K562 (cell line): ENCODE measurements around the gene DAB2. TPM values are rescaled to one million over a fixed set of nuclear protein-coding genes. Genes with fewer than 3 reads are reported as not detected.

ENCODE experiments used
- ATAC-seq: fragments of 200-7000 bp; cut with Tn5 transposase; 3 replicates; pipeline ENCODE4 v1.9.1; 2020; ENCODE audit warnings: moderate library complexity
- BruUV-seq: library from RNA; stranded (reverse); fragments of 400-500 nt; replicated peaks from 2 replicates; lab custom pipeline; 2021; lab: Mats Ljungman, UMichigan
- CTCF ChIA-PET: fragments of 300-600 bp; formaldehyde crosslinking; extraction: SDS; loops from one replicate; lab custom pipeline; 2021; ENCODE audit warnings: low intra/inter-chr PET ratio; lab: Yijun Ruan, JAX
- POLR2A ChIA-PET: fragments of 300-600, 350-650 bp; sonication (Branson Sonifier 250); formaldehyde crosslinking; extraction: SDS; loops from one replicate; lab custom pipeline; 2021; ENCODE audit warnings: antibody characterized with exemption, inconsistent platforms; lab: Yijun Ruan, JAX
- DNase-seq, 4 experiments: peaks; one replicate each; pipeline versions ENCODE4 v3.0.0 to v3.0.0-alpha.2; 2011 to 2018; ENCODE audit warnings: low spot score in 3 of 4, mixed read lengths in 3 of 4; ENCODE audit errors: extremely low read depth in 1 of 4
- FAIRE-seq: peaks from 2 replicates; lab custom pipeline; 2011; peaks lifted over from hg19 to GRCh38; lab: Jason Lieb, UNC
- H2AFZ ChIP-seq: 2 replicates; pipeline ENCODE4 v1.6.0; 2011; ENCODE audit warnings: low read depth, low read length, control low read depth, inconsistent platforms
- H3K27ac ChIP-seq: fragments of 200-600 bp; 3 replicates; pipeline ENCODE4 v1.8.0; 2011; ENCODE audit warnings: low read depth, mild to moderate bottlenecking, control low read depth, inconsistent platforms, low read length, moderate library complexity, mixed read lengths; ENCODE audit errors: extremely low read depth
- H3K27me3 ChIP-seq, 2 experiments: fragments of 300-600 bp in 1 of 2; 2 replicates in 1 of 2; 3 replicates in 1 of 2; pipeline versions ENCODE4 v1.6.0 to v1.8.0; 2011; ENCODE audit warnings: inconsistent platforms in 2 of 2, low read length in 2 of 2, mild to moderate bottlenecking in 1 of 2, mixed read lengths in 1 of 2, moderate library complexity in 1 of 2; ENCODE audit not compliant: control insufficient read depth in 2 of 2, insufficient read depth in 2 of 2
- H3K36me3 ChIP-seq: fragments of 300-600 bp; 3 replicates; pipeline ENCODE4 v1.8.0; 2011; ENCODE audit warnings: mild to moderate bottlenecking, low read length, inconsistent platforms; ENCODE audit not compliant: control insufficient read depth, insufficient read depth
- H3K4me1 ChIP-seq, 2 experiments: fragments of 200-600 bp in 1 of 2; replicated peaks in 1 of 2; 2 replicates in 1 of 2; 3 replicates in 1 of 2; pipeline versions ENCODE4 v1.5.1 to v1.8.0; 2011; ENCODE audit warnings: inconsistent platforms in 2 of 2, low read length in 2 of 2, mild to moderate bottlenecking in 1 of 2, mixed read lengths in 1 of 2, moderate library complexity in 1 of 2; ENCODE audit not compliant: control insufficient read depth in 2 of 2, insufficient read depth in 2 of 2
- H3K4me2 ChIP-seq: 2 replicates; pipeline ENCODE4 v1.6.1; 2011; ENCODE audit warnings: low read length, control low read depth, inconsistent platforms, mixed read lengths; ENCODE audit not compliant: insufficient read depth
- H3K4me3 ChIP-seq: fragments of 200-600 bp; sonication (generic), shearing (Covaris generic); 2 replicates; pipeline ENCODE4 v1.5.1; 2016; ENCODE audit warnings: control low read depth, inconsistent platforms
- H3K79me2 ChIP-seq: fragments of 200-600 bp; 3 replicates; pipeline ENCODE4 v1.8.0; 2011; ENCODE audit warnings: low read length, inconsistent platforms; ENCODE audit not compliant: control insufficient read depth, insufficient read depth
- H3K9ac ChIP-seq, 2 experiments: 2 replicates each; pipeline versions ENCODE4 v1.6.0 to v1.6.1; 2011; ENCODE audit warnings: low read depth in 2 of 2, low read length in 2 of 2, control low read depth in 1 of 2, inconsistent platforms in 1 of 2, mild to moderate bottlenecking in 1 of 2, mixed read lengths in 1 of 2; ENCODE audit not compliant: insufficient read depth in 1 of 2
- H3K9me1 ChIP-seq: one replicate; pipeline ENCODE4 v1.6.0; 2011; ENCODE audit warnings: inconsistent platforms, mild to moderate bottlenecking, low read length, moderate library complexity; ENCODE audit not compliant: control insufficient read depth, insufficient read depth
- H3K9me3 ChIP-seq: replicated peaks from 2 replicates; pipeline ENCODE4 v1.5.1; 2011; ENCODE audit warnings: low read depth, low read length, inconsistent platforms; ENCODE audit not compliant: control insufficient read depth, insufficient read depth
- H4K20me1 ChIP-seq: replicated peaks from 2 replicates; pipeline ENCODE4 v1.6.1; 2011; ENCODE audit warnings: low read length, inconsistent platforms, mixed read lengths; ENCODE audit not compliant: control insufficient read depth, insufficient read depth
- ATF7 ChIP-seq: fragments of 450-650 bp; IDR thresholded peaks from 2 replicates; pipeline ENCODE4 v1.7.1; 2014; ENCODE audit warnings: mild to moderate bottlenecking, moderate library complexity
- BRD4 ChIP-seq: fragments of 200-600 bp; sonication (generic); IDR thresholded peaks from 2 replicates; pipeline ENCODE4 v1.6.1; 2017; ENCODE audit warnings: inconsistent platforms
- JUND ChIP-seq, 2 experiments: IDR thresholded peaks; 2 replicates in 1 of 2; 3 replicates in 1 of 2; pipeline ENCODE4 v1.6.1; 2011; ENCODE audit warnings: borderline replicate concordance in 2 of 2, low read depth in 2 of 2, low read length in 2 of 2, improper control_type of control experiment in 1 of 2, missing biosample characterization in 1 of 2, missing genetic modification characterization in 1 of 2, missing genetic modification reagents in 1 of 2
- WGBS: fragments of 100-300 bp; shearing (Covaris generic); methylation state at CpG from one replicate; pipeline ENCODE4 v1.1.6; 2016; ENCODE audit warnings: low coverage, mixed read lengths; ENCODE audit not compliant: insufficient coverage; ENCODE audit errors: missing lambda C conversion rate; 5-methylcytosine and 5-hydroxymethylcytosine counted together
- in situ Hi-C: fragments of 300-500 bp; cut with MboI; formaldehyde crosslinking; loops from 4 replicates; pipeline ENCODE4 v1.15.0; 2018; ENCODE audit warnings: inconsistent platforms, mixed read lengths
- intact Hi-C: fragments of 100-400 bp; cut with micrococcal nuclease; formaldehyde crosslinking; loops from 2 replicates; pipeline ENCODE4 v1.14.2; 2022
- polyA plus RNA-seq, 8 experiments: library from polyadenylated mRNA; depleted of rRNA in 4 of 8; stranded (reverse) in 5 of 8; unstranded in 3 of 8; fragments of >200 nt; fragmentation: Nextera tagmentation in 2 of 8; fragmentation: Illumina TruSeq in 1 of 8; extraction: Ambion mirVana in 2 of 8; extraction: Trizol in 1 of 8; gene quantifications; 2 replicates each; pipeline versions ENCODE4 v1.2.1 to v1.2.3, GENCODE V29; 2011 to 2014; ENCODE audit warnings: inconsistent platforms in 1 of 8, missing spikeins in 1 of 8
- total RNA-seq, 7 experiments: library from RNA; depleted of rRNA in 6 of 7; stranded (reverse); fragments of >200 nt in 6 of 7; fragmentation: Illumina TruSeq in 2 of 7; extraction: Trizol in 2 of 7; gene quantifications; 2 replicates each; pipeline versions ENCODE4 v1.2.1 to v1.2.3, GENCODE V29; 2011 to 2021; ENCODE audit warnings: low replicate concordance in 1 of 7
- TF ChIP-seq, protein P1 (sequence below), 2 experiments: fragments of 450-650 bp in 1 of 2; sonication (generic) in 1 of 2; formaldehyde crosslinking in 1 of 2; IDR thresholded peaks in 1 of 2; conservative IDR thresholded peaks in 1 of 2; 2 replicates each; pipeline versions ENCODE4 v1.6.1 to v1.8.1; 2016 to 2023; ENCODE audit warnings: mild to moderate bottlenecking in 2 of 2, moderate library complexity in 2 of 2, inconsistent platforms in 1 of 2, missing genetic modification reagents in 1 of 2

DAB2 gene
- total and polyA plus RNA-seq, 9 of the 15 experiments (the other 6 are each of a cell fraction or from before 2014, with no cell fraction given): 6.6 to 29.9 (median 24.1) TPM

DNA sequence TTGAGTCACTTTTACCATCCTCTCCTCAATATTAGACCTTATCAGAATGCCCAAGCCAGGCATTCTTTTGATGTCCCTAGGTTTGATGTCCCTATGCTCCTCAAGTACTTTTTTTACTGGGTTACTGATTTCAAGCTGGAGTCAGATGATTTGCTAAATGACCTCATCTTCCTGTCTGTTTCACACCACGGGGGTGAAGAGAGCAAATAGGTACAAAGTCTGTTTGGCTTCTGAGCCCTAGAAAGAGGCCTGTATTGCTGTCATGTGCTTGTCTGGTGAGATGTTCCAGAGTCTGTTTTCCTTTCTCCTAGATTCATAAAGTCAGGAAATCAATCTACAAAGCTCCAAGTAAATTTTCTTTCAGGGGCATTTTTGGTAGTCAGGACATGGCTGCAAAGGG lies 12.7 kb upstream of the DAB2 start:
- Histone ChIP-seq H3K9me3 (no peaks in the 10 kb centered on the region), H4K20me1 (no peaks in the 10 kb centered on the region), H3K36me3 (no peaks in the 10 kb centered on the region), H3K27me3 (peaks cover 4 to 6% of the 10 kb centered on the region in 2 experiments; a peak in 1 of 5 replicates), H3K79me2 (no peaks in the 10 kb centered on the region), H3K4me1 (no peaks in the 10 kb centered on the region), H3K4me3 (no peak overlapping the region), H3K9me1 (no peaks in the 10 kb centered on the region), H3K9ac (no peak overlapping the region), H3K4me2 (no peak overlapping the region), H3K27ac (no peak overlapping the region), H2AFZ (no peak overlapping the region)
- POLR2A ChIA-PET: interaction anchor here (2.3 kb wide), 1 partner anchor 13 kb away, joined by 10 read pairs; the partner anchor contains the start of gene DAB2
- DNase-seq (no peak), FAIRE-seq (peak; percentile 23), ATAC-seq (no peak)
- TF ChIP-seq, protein P1, sequence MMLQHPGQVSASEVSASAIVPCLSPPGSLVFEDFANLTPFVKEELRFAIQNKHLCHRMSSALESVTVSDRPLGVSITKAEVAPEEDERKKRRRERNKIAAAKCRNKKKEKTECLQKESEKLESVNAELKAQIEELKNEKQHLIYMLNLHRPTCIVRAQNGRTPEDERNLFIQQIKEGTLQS (IDR thresholded peaks at IDR 0.05): peak; percentile 61
- TF ChIP-seq, protein P1 (CRISPR knock-in tag; conservative IDR thresholded peaks at IDR 0.05): no peak
- TF ChIP-seq BRD4 (no peak), ATF7 (peak; percentile 24; the same call in 1 of the 2 replicates), JUND (IDR thresholded peaks at IDR 0.05; ENCODE audit: borderline replicate concordance, low read depth, low read length) (peak; percentile 39; the same call in 1 of the 2 replicates), JUND (tag; IDR thresholded peaks at IDR 0.05; ENCODE audit: borderline replicate concordance, low read depth, low read length) (0 out of 3 replicates have a peak, but pooled peaks have one; percentile 15)
- 0% methylated on average over 1 of the region's 1 CpG for WGBS
- in situ Hi-C loops (no loop called here), intact Hi-C loops (no loop called here)
- BruUV-seq: no TSS peak
- CTCF ChIA-PET: no interaction called here
